ENCODE measurements around the gene MPP1.

GRCh38 chrX:154804261-154804956 lies 876 bp downstream of the MPP1 start:
- TF ChIP-seq POLR2AphosphoS5 (IDR thresholded peaks at IDR 0.05) (no peak), POLR2A (IDR thresholded peaks at IDR 0.05) (no peak), EP300 (IDR thresholded peaks at IDR 0.05) (no peak)
- TF ChIP-seq, protein P1, sequence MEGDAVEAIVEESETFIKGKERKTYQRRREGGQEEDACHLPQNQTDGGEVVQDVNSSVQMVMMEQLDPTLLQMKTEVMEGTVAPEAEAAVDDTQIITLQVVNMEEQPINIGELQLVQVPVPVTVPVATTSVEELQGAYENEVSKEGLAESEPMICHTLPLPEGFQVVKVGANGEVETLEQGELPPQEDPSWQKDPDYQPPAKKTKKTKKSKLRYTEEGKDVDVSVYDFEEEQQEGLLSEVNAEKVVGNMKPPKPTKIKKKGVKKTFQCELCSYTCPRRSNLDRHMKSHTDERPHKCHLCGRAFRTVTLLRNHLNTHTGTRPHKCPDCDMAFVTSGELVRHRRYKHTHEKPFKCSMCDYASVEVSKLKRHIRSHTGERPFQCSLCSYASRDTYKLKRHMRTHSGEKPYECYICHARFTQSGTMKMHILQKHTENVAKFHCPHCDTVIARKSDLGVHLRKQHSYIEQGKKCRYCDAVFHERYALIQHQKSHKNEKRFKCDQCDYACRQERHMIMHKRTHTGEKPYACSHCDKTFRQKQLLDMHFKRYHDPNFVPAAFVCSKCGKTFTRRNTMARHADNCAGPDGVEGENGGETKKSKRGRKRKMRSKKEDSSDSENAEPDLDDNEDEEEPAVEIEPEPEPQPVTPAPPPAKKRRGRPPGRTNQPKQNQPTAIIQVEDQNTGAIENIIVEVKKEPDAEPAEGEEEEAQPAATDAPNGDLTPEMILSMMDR (IDR thresholded peaks at IDR 0.05): no peak

Measured in gastroesophageal sphincter (tissue), 3 donors.